Subcutaneous abdominal adipose tissue (tissue), 5 donors: ENCODE measurements around the gene CCDC121.

ENCODE experiments used
- H3K27ac ChIP-seq: one replicate; pipeline ENCODE4 v1.7.0; 2013; ENCODE audit warnings: low read depth, mild to moderate bottlenecking, inconsistent platforms, low read length, moderate library complexity
- H3K27me3 ChIP-seq, 5 donors: one replicate each; pipeline ENCODE4 v1.7.0; 2013; ENCODE audit warnings: low read length in 5 of 5, inconsistent platforms in 1 of 5; ENCODE audit not compliant: control insufficient read depth in 5 of 5, insufficient read depth in 4 of 5
- H3K36me3 ChIP-seq, 5 donors: one replicate each; pipeline ENCODE4 v1.7.0; 2013; ENCODE audit warnings: low read length in 5 of 5; ENCODE audit not compliant: control insufficient read depth in 5 of 5, insufficient read depth in 5 of 5
- H3K4me1 ChIP-seq, 5 donors: one replicate each; pipeline ENCODE4 v1.7.0; 2013; ENCODE audit warnings: low read length in 5 of 5, mild to moderate bottlenecking in 3 of 5, moderate library complexity in 1 of 5; ENCODE audit not compliant: control insufficient read depth in 5 of 5, insufficient read depth in 5 of 5
- H3K4me3 ChIP-seq, 5 donors: one replicate each; pipeline ENCODE4 v1.7.0; 2013; ENCODE audit warnings: low read length in 5 of 5, low read depth in 1 of 5
- H3K9ac ChIP-seq, 5 donors: one replicate each; pipeline ENCODE4 v1.7.0; 2013; ENCODE audit warnings: low read length in 5 of 5, mild to moderate bottlenecking in 4 of 5, moderate library complexity in 3 of 5
- H3K9me3 ChIP-seq, 5 donors: one replicate each; pipeline ENCODE4 v1.7.0; 2013; ENCODE audit warnings: low read length in 5 of 5; ENCODE audit not compliant: control insufficient read depth in 5 of 5
- donor health status: healthy.
- donor health status: healthy.
- donor health status: healthy.
- donor health status: healthy.
- donor health status: healthy.

The CCDC121 gene

GRCh38 chr2:27584597-27584996, 44.2 kb downstream of the CCDC121 start:
- H3K36me3 ChIP-seq, result no peaks in the 10 kb centered on the region
- H3K27me3 ChIP-seq, result no peaks in the 10 kb centered on the region
- no peak overlapping the region for H3K27ac ChIP-seq
- H3K4me3 ChIP-seq, result peak overlapping the region in 2 of 5 donors; percentile 35 to 84
- H3K9ac ChIP-seq, result no peak overlapping the region
- peaks cover 4 to 22% (median 12%) of the 10 kb centered on the region in 5 donors for H3K9me3 ChIP-seq
- H3K4me1 ChIP-seq, result peaks cover 6 to 28% (median 24%) of the 10 kb centered on the region in 5 donors

- peaks cover 13 to 27% (median 20%) of the 10 kb centered on the region in 5 donors for H3K9me3 ChIP-seq
- H3K4me3 ChIP-seq, result peak overlapping the region; percentile 70 to 98 (median 87)
- no peaks in the 10 kb centered on the region for H3K36me3 ChIP-seq
- no peaks in the 10 kb centered on the region for H3K27me3 ChIP-seq
- peak overlapping the region; percentile 63 for H3K27ac ChIP-seq
- peaks cover 6 to 28% (median 24%) of the 10 kb centered on the region in 5 donors for H3K4me1 ChIP-seq
- H3K9ac ChIP-seq, result peak overlapping the region; percentile 75 to 96 (median 81)
Measured at GRCh38 chr2:27583390-27583915, 45.4 kb downstream of the CCDC121 start.

DNA sequence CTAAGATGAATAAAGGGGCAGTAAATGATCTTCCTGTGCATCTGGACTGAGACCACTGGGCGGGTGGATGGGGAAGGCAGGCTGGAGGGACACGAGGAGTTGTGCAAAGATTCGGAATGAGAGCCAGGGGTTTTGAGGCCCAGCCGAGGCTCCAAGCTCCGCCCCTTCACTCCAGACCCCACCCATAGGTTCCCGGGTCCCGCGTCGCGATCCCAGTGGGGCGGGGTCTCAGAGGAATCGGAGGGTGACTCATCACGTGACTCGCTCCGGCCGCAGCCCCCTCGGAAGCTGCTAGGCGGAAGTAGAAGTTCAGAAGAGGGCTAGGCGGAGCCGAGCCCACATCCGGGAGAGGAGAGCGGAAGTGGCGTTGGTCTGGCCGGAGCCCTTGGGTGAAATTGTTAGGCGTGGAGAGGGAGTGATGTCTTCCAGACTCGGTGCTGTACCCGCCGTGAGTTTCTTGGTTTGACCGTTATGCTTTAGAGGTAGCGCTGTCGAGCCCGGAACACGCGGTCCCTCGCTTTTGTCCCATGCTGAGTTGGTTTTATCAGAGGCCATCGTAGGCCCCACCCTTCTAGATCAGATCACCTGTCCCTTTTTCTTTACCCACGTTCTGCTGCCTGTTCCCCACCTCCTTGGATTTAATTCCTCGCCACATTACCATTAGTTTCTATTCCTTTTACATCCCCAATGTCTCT, 46.0 kb downstream of the CCDC121 start, which contains the start of gene ZNF512:
Gene ZNF512 (plus strand): TSS at position 348 of the 695 bp plus-strand sequence. CDS start 71 bp downstream, at position 419.
- peak within 1 kb of the TSS; percentile 75 to 96 (median 81) for H3K9ac ChIP-seq
- no peaks in the 10 kb centered on the region for H3K27me3 ChIP-seq
- peak within 1 kb of the TSS; percentile 70 to 98 (median 87) for H3K4me3 ChIP-seq
- peak within 1 kb of the TSS; percentile 63 for H3K27ac ChIP-seq
- H3K9me3 ChIP-seq, result peaks cover 13 to 34% (median 26%) of the 10 kb centered on the region in 5 donors
- H3K4me1 ChIP-seq, result peaks cover 6 to 28% (median 24%) of the 10 kb centered on the region in 5 donors
- H3K36me3 ChIP-seq, result no peaks in the 10 kb centered on the region

GRCh38 chr2:27582129-27582694, 46.6 kb downstream of the CCDC121 start:
- peaks cover 6 to 28% (median 24%) of the 10 kb centered on the region in 5 donors for H3K4me1 ChIP-seq
- H3K27ac ChIP-seq, result peak overlapping the region; percentile 32
- peak overlapping the region; percentile 70 to 98 (median 87) for H3K4me3 ChIP-seq
- H3K9me3 ChIP-seq, result peaks cover 18 to 40% (median 32%) of the 10 kb centered on the region in 5 donors
- H3K36me3 ChIP-seq, result no peaks in the 10 kb centered on the region
- no peaks in the 10 kb centered on the region for H3K27me3 ChIP-seq
- H3K9ac ChIP-seq, result peak overlapping the region in 4 of 5 donors; percentile 75 to 86 (median 80)

DNA sequence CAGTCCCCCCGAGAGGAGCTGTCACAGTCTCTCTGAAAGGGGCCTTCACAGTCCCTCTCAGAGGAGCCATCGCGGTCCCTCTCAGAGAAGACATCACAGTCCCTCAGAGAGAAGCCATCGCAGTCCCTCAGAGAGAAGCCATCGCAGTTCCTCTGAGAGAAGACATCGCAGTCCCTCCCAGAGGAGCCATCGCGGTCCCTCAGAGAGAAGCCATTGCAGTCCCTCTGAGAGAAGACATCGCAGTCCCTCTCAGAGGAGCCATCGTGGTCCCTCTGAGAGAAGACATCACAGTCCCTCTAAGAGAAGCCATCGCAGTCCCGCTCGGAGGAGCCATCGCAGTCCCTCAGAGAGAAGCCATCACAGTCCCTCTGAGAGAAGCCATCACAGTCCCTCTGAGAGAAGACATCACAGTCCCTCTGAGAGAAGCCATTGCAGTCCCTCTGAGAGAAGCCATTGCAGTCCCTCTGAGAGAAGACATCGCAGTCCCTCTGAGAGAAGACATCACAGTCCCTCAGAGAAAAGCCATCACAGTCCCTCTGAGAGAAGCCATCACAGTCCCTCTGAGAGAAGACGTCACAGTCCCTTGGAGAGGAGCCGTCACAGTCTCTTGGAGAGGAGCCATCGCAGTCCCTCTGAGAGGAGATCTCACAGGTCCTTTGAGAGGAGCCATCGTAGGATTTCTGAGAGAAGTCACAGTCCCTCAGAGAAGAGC, 47.2 kb downstream of the CCDC121 start:
- Histone ChIP-seq H3K4me3 (peak overlapping the region in 1 of 5 donors; percentile 98), H3K27ac (no peak overlapping the region), H3K4me1 (peaks cover 6 to 28% (median 24%) of the 10 kb centered on the region in 5 donors), H3K36me3 (no peaks in the 10 kb centered on the region), H3K27me3 (no peaks in the 10 kb centered on the region), H3K9ac (no peak overlapping the region), H3K9me3 (peaks cover 22 to 45% (median 38%) of the 10 kb centered on the region in 5 donors)
